Measurements from ENCODE around the gene ACER1. TPM values are rescaled to one million over a fixed set of nuclear protein-coding genes. Genes with fewer than 3 reads are reported as not detected.
"Not testable (repeated sequence)": the region's sequence is repeated elsewhere in the genome, so short reads cannot be mapped to it uniquely, and the experiment has no call there.

ACER1 gene
- total RNA-seq, 1 donor from 2014 or later, result not detected

GRCh38 chr19:6287269-6287885 is 46.0 kb downstream of the ACER1 start:
- no peak for DNase-seq

- DNase-seq, result no peak
These were observed 46.7 kb downstream of the ACER1 start for GRCh38 chr19:6286676-6287075.

GRCh38 chr19:6282393-6282792 is 51.0 kb downstream of the ACER1 start:
- DNase-seq, result not testable (repeated sequence)

- DNase-seq, result peak; percentile 95
These were observed 53.4 kb downstream of the ACER1 start, which contains the start of gene MLLT1 for GRCh38 chr19:6279931-6280591. Gene MLLT1 (minus strand): TSS chr19:6279975. CDS start chr19:6279784, 191 bp downstream.

GRCh38 chr19:6279620-6279930 is 53.8 kb downstream of the ACER1 start:
- DNase-seq, result no peak

- no peak for DNase-seq
These were observed 54.4 kb downstream of the ACER1 start for GRCh38 chr19:6278740-6279619.

- DNase-seq, result no peak
These were observed 55.4 kb downstream of the ACER1 start for GRCh38 chr19:6278051-6278450.

GRCh38 chr19:6276447-6276846 is 57.0 kb downstream of the ACER1 start:
- DNase-seq, result no peak

GRCh38 chr19:6275170-6275744 is 58.2 kb downstream of the ACER1 start:
- no peak for DNase-seq

GRCh38 chr19:6274756-6275155 is 58.7 kb downstream of the ACER1 start:
- no peak for DNase-seq

- peak; percentile 30 for DNase-seq
These were observed 59.5 kb downstream of the ACER1 start for GRCh38 chr19:6273701-6274601.

GRCh38 chr19:6272913-6273600 is 60.4 kb downstream of the ACER1 start:
- DNase-seq, result no peak

- no peak for DNase-seq
These were observed 61.0 kb downstream of the ACER1 start for GRCh38 chr19:6272411-6272791.

- peak; percentile 68 for DNase-seq
These were observed 61.5 kb downstream of the ACER1 start for GRCh38 chr19:6271721-6272410.

- DNase-seq, result no peak
These were observed 62.2 kb downstream of the ACER1 start for GRCh38 chr19:6271251-6271650.

GRCh38 chr19:6270822-6271221 is 62.6 kb downstream of the ACER1 start:
- no peak for DNase-seq

GRCh38 chr19:6270076-6270745 is 63.2 kb downstream of the ACER1 start:
- DNase-seq, result no peak

- no peak for DNase-seq
These were observed 64.1 kb downstream of the ACER1 start for GRCh38 chr19:6269101-6269886.

GRCh38 chr19:6268382-6268771 is 65.0 kb downstream of the ACER1 start:
- no peak for DNase-seq

All from occipital lobe (tissue), 2 donors.